H4 (cell line): ENCODE measurements around the gene PPAN. TPM values are rescaled to one million over a fixed set of nuclear protein-coding genes. Genes with fewer than 3 reads are reported as not detected.

Experiments used
- DNase-seq: peaks from one replicate; pipeline ENCODE4 v3.0.0-alpha.2; 2015; ENCODE audit warnings: low spot score
- total RNA-seq: library from RNA; depleted of rRNA; stranded (reverse); fragments of >200 nt; shearing (Covaris generic); gene quantifications from 2 replicates; pipeline ENCODE4 v1.2.3, GENCODE V29; 2014

The PPAN gene
- total RNA-seq, 1 experiment from 2014 or later, result 20.1 TPM

DNA sequence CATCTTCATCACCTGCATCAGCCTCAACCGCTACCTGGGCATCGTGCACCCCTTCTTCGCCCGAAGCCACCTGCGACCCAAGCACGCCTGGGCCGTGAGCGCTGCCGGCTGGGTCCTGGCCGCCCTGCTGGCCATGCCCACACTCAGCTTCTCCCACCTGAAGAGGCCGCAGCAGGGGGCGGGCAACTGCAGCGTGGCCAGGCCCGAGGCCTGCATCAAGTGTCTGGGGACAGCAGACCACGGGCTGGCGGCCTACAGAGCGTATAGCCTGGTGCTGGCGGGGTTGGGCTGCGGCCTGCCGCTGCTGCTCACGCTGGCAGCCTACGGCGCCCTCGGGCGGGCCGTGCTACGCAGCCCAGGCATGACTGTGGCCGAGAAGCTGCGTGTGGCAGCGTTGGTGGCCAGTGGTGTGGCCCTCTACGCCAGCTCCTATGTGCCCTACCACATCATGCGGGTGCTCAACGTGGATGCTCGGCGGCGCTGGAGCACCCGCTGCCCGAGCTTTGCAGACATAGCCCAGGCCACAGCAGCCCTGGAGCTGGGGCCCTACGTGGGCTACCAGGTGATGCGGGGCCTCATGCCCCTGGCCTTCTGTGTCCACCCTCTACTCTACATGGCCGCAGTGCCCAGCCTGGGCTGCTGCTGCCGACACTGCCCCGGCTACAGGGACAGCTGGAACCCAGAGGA is 7.9 kb downstream of the PPAN start:
- DNase-seq, result no peak

DNA sequence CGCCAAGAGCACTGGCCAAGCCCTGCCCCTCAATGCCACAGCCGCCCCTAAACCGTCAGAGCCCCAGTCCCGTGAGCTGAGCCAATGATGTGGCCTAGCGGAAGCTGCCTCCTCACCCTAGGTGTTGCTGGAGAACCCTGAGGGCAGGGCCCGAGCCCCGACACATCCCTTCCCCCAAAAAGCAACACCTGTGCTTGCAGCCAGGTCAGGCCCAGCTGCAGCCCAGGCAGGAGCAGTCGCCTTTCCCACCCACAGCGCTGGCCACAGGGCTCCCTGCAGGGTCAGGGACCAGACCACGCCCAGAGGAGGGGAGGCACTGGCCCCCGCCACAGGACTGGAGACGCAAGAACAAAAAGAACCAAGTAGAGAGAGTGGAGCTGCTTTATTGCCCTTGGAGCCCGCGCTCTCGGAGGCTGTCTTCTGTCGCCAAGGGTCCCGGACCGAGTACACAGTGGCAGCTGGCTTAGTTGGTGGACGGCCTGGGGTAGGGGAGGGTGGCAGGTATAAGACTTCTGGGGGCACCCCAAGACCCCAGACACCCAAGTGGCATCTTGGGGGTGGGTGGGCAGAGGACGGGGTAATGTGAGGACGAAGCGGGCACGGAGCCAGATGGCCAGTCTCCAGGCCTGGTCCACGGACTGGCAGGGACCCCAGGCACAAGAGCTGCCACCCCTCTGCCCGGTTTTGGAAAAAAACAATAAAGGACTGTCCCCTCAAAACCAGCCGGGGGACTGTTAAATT is 8.7 kb downstream of the PPAN start:
- DNase-seq, result no peak

DNA sequence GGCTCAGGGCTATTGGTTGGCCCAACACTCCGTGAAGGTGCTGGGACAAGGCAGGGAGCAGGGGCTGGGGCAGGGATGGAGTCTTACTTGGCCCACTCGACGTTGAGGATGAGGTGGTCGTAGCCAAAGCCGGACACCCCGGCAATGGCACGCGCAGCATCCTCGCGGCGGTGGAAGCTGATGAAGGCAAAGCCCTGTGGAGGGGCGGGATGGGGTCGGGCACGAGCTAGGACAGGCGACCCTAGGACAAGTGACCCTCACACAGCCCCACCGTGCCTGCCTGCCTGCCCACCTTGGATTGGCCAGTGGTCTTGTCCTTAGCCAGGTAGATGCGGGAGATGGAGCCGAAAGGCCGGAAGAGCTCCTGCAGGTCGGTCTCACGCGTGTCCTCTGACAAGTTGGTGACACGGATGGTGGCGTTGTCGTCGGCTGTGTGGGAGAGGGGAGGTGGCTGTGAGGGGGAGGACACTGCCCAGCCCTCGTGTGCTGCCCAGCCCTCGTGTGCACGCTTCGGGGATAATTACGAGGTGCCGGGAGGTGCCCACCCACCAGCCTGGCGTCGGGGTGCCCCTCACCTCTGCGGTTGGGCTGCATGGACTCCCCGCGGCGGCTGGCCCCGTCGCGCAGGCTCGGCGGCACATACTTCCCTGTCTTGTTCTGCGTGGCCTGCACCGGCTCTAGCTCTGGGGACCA is 9.4 kb downstream of the PPAN start:
- DNase-seq, result no peak

DNA sequence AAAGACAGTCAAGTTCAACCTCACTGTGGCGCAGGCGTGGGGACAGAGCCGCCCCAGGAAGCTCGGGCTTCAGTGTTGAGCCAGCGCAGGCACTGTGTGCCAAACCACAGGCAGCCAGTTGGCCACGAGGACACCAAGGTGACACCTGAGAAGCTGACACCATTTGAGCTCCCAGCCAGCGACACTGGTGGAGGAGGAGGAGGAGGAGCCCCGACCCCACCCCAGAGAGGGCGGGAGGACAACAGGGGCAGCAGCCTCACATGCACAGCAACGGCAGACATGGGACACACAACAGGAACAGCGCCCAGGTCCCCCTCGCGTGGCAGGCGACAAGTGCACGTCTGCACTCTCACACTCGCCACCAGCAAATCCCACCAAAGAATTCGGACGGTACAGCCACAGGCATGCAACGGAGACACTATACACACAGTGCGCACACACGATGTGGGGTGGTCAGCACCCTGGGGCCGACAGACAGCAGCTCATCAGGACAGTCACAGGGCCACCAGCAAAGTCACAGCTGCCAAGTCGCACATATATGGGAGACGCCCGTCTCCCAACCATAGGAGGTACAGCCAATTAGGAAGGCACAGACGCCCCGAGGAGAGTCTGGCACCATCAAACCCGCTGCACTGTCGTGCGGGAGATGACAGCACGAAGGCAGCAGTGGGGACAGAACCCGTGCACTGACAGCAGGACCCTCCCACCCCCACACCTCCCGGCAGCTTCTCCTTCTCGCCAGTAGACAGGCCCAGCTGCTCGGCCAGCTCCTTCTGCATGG is 10.1 kb downstream of the PPAN start:
- DNase-seq, result peak; percentile 43

DNA sequence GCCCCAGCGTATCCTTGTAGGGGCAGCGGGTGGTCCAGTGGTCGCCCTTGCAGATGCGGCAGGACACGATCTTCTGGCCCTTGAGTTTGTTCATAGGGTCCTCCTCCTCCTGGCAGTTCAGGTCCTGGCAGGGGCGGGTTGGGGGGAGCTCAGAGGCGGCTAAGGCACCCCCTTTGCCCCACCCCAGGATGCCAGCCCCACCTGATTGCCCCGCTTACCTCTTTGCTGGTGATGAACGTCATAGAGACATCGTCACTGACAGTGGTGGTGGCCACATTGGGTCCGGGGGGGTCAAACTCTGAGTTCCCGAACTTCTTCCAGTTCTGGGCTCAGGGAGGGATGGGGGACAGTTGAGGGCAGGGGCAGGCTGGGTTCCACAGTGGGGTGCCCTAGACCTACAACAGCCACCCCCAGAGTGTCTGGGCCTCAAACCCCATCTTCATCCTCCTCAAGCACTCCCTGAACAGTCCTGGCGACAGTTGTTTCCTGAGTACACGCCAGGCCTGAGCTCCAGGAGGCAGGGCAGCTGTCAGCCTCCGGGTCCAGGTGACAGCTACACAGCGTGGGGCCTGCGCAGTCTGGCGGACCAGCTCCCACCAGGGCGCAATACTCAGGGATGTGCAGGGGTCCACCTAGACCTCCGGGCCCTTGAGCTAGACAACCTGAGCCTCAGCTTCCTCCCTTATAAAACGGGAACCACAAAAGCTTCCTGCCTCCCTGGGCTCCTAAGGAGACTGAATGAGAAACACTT is 10.9 kb downstream of the PPAN start:
- no peak for DNase-seq

DNA sequence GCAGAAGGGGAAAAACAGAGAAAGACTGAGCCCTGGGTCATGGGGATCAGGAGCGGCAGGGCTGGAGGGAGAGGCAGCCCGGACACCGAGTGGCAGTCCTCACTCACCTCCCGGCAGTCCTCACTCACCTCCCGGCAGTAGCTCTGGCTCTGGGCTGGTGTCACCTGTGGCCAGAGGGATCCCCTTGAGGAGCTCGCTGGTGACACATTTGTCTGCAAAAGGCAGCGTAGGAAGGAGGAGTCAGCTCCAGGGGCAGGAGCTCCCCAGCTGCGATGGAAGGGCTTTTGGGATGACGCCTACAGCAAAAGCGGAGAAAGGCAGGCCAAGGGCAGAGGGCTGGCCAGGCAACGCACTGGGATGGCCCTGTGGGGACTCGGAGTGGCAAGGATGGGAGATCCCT is 12.8 kb downstream of the PPAN start:
- no peak for DNase-seq

DNA sequence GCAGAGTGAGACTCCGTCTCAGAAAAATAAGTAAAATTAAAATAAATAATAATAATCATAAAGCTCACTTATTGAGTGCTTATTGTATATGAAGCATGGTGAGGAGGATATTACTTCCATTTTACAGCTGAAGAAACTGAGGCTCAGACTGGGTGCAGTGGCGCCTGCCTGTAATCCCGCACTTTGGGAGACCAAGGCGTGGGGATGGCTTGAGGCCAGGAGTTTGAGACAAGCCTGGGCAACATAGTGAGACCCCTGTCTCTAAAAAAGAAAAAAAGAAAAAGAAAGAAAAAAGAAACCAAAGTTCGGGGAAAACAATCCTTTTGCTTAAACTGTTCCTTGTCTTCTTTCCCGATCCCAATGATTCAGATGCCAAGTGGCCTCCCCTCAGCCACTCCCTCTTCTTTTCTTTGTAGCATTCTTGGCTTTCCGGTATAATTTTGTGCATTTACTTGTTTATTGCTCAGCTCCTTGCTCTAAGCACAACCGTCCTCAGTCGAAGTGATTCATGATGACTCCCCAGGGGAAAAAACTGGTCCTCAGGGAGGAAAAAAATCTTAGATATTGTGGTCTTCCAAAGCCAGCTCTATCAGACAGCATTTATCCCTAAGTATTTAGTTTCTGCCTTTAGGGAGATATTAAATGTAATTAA is 14.5 kb downstream of the PPAN start:
- no peak for DNase-seq

DNA sequence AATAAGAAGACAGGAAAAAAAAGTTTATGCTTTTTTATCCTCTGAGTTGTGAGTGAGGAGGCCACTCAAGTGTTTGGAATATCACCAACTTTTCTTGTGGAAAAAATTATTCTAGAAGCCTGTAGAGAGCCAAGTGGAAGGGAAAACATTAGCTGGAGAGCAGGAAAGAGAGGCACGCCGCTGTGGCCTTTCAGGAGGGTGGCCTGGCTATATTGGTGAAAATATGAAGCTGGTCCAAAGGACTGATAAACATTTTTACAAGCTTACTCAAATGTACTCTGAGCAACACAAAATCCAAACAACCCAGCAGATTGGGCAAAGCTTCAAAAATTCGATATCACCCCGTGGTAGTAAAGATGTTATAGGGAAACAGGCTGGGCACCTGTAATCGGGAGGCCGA is 15.9 kb downstream of the PPAN start:
- DNase-seq, result no peak

DNA sequence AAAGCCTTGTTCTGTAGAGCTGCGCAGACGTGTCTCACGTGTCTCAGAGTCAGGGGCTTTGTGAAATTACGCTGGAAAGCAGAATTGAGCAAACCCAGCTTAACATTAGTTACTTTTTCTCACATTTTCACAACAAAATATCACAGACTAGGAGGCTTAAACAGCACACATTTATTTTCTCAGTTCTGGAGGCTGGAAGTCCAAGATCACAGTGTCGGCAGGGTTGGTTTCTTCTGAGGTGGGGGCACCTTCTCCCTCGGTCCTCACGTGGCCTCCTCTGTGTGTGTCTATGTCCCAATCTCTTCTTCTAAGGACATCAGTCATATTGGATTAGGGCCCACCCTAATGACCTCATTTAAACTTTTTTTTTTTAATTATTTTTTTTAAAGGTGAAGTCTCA is 18.3 kb downstream of the PPAN start:
- DNase-seq, result no peak

DNA sequence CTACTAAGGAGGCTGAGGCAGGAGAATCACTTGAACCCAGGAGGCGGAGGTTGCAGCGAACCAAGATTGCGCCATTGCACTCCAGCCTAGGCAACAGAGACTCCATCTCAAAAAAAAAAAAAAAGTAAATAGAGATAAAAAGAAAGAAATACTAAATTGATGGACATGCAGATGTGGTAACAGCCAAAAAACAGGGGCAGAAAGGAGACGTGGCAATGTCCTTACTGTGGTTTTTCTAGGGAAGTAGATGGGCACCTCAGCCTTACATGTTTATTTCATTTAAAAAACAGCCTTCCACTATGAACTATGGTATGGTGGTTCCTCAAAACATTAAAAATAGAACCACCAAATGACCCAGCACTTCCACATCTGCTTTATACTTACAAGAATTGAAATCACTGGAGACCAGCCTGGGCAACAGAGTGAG is 20.1 kb downstream of the PPAN start:
- no peak for DNase-seq

DNA sequence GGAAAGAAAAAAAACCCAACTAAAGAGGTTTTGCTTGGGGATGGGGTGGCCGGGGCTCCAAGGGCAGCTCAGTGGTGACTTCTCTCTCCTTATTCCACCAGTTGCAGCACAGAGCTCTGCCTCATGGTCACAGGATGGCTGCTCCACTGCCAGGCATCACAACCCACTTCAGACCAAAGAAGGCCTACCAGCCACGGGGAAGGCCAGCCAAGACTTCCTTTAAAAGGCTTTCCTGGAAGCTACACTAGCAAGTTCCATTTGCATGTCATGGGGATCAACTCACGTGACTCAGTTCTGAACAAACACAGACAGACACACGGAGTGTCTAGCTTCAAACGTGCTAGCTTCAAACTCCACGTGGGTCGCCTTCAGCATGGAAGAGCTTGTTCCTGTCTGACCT is 26.7 kb downstream of the PPAN start:
- DNase-seq, result no peak

DNA sequence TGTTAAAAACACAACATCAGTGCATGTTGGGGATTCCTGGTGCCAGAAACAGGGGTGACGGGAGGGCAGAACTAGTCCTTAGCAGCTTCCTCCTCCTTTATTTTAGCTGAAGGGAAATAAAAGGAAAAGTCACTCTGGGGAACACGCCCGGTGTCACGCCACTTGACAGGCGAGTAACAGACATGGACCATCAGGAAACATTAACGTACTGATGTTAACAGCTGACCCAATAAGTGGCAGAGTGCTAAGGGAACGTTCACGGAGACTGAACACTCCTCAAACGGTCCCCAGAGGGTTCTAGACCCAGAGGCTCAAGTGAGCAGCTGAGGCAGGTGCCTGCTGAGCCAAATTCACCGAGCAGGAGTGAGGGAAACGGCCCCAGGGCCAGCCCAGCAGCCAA is 27.4 kb downstream of the PPAN start:
- DNase-seq, result no peak

DNA sequence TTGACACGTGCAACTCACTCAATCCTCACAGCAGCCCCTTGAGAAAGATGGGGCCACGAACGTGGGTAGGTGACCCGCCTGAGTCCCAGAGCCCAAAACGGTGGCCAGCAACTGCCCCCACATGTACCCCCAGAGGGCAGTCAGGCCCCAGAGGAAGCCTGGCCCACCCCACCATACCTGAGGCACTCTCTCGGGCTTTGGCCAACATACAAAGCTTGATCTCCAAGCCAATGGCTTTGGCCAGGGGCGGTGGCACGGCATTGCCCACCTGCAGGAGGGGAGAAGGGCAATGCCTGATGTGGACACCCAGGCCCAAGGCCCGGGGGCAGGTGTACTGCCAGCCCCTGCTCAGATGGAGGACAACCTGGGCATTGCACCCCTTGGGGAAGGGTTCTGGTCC is 27.9 kb downstream of the PPAN start:
- DNase-seq, result no peak

DNA sequence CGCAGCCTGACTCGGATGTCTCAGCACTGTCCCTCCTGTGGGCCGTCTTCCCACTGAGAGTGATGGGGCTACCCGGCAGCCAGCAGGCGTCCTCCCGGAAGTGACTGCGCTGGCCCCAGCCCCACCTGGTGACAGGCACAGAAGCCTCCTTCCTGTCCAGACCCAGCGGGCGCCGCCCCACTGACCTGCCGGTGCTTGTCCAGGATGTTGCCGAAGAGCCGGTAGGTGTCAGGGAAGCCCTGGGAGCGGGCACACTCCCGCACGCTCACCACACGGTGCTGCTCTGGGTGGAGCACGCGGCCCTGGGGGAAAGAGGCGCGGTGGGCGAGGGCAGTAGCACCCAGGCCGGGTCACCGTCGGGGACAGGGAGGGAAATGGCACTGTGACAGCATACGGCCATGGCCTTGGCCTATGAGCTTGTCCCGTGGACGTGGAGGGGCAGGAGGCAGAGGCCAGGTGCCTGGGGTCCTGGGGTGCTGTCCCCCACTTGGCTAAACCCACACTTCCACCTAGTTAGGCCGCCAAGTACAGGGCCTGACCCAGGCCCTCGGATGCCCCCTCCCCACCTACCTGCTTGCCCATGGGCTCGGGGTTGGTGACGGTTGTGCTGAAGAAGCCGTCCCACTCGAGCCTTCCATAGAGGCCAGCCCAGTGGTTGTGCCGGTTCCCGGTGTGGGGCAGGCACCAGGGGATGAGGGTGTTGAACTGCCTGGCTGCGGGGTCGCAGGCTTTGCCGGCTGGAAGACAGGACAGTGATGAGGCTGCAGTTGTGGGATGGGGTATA is 29.6 kb downstream of the PPAN start:
- DNase-seq, result no peak

DNA sequence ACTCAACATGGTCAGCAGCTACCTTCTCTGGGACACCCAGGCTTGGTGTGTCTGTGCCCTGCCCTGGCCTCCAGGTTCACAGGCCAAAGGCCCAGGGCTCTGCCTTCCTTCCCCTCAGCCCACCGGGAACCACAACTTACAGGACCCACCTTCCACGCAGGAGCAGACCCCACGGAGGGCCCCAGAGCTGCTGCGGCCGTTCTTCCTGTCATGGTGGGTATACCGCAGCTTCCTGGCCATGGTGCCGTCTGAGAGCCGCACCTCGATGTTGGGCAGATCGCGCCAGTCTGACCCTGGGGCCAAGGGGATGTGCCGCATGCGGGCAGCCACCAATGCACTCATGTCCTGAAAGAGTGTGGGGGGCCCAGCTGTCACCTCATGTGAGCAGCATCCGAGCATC is 30.8 kb downstream of the PPAN start:
- DNase-seq, result no peak

DNA sequence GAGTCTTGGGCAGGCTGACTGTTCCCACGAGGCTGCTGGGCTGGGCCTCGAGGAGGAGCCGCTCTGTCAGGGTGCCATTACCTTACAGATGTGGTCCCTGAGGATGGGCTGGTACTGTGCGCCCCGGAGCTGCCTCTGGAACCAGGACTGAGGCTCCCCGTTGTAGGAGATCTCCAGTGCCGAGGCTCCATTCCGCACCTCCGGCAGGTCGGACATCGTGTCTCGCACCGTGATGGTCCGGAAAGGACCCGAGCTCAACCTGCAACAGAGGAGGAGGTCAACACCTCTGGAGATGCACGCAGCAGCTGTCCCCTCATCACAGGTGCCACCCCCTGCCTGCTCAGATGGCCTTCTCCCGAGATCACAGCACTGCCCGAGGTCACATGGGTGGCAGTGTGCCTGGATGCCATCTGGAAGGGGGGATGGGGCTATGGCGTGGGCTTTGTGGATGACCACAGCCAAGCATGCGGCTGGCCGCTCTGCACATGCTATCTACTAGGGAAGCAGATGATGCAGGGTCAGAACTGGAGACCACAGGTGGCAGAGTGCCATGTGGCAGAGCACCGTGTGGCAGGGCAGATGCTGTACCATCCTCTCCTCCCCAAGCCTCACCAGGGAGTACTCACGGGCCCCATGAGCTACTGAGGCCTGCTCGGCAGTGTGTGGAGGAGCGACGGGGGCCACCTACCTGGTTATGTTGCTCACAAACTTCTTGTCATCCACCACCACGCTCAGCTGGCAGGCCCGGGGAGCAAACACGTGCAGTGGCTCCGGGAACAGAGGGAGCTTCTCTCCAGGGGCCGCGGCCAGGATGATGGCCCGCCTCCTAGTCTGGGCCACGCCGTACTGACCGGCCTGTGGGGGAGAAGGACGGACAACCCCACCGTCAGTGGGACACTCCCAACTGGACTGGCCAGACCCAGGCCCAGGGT is 31.9 kb downstream of the PPAN start:
- no peak for DNase-seq

DNA sequence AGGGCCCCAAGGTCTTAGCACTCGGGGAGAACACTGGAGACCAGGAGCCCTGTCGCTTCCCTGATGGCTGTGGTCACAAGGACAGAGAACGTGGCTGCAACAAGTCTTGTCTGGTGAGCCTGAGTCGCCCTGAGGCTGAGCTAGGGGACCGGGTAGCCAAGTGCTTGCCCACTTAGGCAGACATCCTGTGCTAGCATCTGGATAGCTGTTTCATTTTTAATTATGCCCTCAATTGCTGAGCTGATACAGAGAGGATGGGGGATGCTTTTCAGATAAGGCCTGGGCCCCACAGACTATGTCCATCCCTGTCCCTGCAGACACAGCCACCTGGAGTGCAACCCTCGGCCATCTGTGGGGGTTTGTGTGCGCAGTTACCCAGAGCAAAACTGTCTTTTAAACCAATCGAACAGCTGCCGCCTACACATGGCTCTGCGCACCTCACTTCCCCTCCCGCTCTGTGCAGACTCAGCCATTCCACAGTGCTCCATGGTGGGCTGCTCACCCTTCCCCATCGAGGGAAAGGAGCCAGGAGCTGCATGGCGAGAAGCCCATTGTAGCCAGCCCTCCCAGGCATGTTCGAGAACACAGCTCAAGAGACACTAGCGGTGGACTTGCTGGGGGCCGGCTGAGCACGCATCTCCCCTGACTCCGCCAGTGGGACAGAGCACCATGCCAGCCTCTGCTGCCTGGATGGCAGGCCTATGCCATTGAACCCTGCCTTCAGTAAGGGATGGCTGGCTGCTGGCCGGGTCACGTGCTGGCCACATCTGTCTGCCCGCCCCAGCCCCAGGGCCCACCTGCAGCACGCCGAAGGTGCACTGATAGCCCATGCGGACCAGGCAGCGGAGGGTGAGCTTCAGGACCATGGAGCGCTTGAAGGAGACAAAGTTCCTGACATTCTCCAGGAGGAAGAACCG is 33.0 kb downstream of the PPAN start:
- no peak for DNase-seq

DNA sequence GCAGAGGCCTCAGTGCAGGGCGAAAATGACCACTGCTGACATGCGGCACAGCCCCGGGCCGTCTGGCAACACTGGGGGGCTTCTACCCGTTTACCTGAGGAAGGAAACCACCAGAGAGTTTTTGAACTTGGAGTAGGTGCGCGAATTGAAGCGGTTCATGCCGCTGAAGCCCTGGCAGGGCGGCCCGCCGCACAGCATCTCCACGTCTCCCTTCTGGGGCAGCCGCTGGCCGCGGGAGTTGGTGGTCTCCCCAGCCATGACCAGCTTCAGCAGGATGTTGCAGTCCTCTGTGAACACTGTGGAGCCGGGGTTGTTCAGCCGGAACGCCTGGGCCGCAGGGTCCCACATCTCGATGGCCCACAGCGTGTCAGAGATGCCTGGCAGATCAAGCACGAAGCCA is 33.8 kb downstream of the PPAN start:
- DNase-seq, result no peak
